Measurements from ENCODE around the gene INA.

GRCh38 chr10:103316087-103316486 lies 39.1 kb downstream of the INA start:
- TF ChIP-seq CTCF (IDR thresholded peaks at IDR 0.05 in 4 of 5, conservative IDR thresholded peaks at IDR 0.05 in 1 of 5): no peak
- no peak for TF ChIP-seq POLR2A (IDR thresholded peaks at IDR 0.05)
